Ureter (tissue), 1 donor: ENCODE data around the gene DNAH6. TPM values are rescaled to one million over a fixed set of nuclear protein-coding genes. Genes with fewer than 3 reads are reported as not detected.
"Not testable (repeated sequence)": the region's sequence is repeated elsewhere in the genome, so short reads cannot be mapped to it uniquely, and the experiment has no call there.

Experiments
- DNase-seq: peaks from one replicate; pipeline ENCODE4 v3.0.0-alpha.2; 2020; ENCODE audit warnings: low spot score
- total RNA-seq: library from RNA; stranded (reverse); gene quantifications from one replicate; pipeline ENCODE4 v1.2.4, GENCODE V29; 2023
- donor health status: DM: yes; HTN: yes; CAD: no.

The DNAH6 gene
- total RNA-seq, 1 donor from 2014 or later = 2.2 TPM

DNA sequence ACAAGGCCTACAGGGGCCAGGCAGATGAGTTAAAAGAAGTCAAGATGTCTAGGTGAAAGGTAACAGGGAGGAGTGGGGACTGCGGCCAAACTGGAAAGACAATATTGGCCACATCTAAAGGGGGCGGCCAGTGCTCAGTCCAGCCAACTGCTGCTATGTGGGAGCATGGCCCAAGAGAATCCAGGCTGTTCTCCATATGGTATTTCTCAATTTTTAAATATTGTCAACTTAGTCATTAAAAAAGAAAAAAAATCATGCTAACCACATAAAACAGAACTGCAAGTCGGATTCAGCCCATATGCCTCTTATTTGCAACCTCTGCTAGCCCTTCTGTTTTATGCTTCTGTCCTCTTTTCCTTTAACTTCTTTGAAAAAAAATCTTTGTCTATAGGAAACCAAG, 349.8 kb downstream of the DNAH6 start:
- DNase-seq = no peak

DNA sequence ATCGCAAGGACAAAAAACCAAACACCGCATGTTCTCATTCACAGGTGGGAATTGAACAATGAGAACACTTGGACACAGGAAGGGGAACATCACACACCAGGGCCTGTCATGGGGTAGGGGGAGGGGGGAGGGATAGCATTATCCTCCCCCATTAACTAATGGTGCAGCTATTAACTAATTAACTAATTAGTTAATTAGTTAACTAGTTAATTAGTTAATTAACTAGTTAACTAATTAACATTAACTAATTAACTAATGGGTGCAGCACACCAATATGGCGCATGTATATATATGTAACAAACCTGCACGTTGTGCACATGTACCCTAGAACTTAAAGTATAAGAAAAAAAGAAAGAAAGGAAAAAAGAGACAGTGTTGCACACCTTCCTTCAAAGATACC, 352.0 kb downstream of the DNAH6 start:
- DNase-seq = not testable (repeated sequence)

Other genes with a start within 250 kb of the DNAH6 start
- 90.7 TPM for gene SUCLG1, start 57.2 kb upstream of the DNAH6 start, total RNA-seq